GM06990 (cell line): ENCODE results near the gene SEC11C.
"Not testable (repeated sequence)": the region's sequence is repeated elsewhere in the genome, so short reads cannot be mapped to it uniquely, and the experiment has no call there.

Source experiments
- DNase-seq: peaks from one replicate; pipeline ENCODE4 v3.0.0-alpha.2; 2011; ENCODE audit not compliant: insufficient read length; ENCODE audit errors: extremely low read depth
- H3K27me3 ChIP-seq: replicated peaks from 2 replicates; pipeline ENCODE4 v1.6.0; 2011; ENCODE audit warnings: low read length; ENCODE audit not compliant: control insufficient read depth, insufficient read depth
- H3K36me3 ChIP-seq: 2 replicates; pipeline ENCODE4 v1.5.1; 2011; ENCODE audit warnings: low read length; ENCODE audit not compliant: control insufficient read depth, insufficient read depth
- H3K4me3 ChIP-seq: replicated peaks from 2 replicates; pipeline ENCODE4 v1.5.1; 2011; ENCODE audit warnings: low read depth, mild to moderate bottlenecking, control low read depth, low read length
- CTCF ChIP-seq: IDR thresholded peaks from 2 replicates; pipeline ENCODE4 v1.5.1; 2011; ENCODE audit warnings: low read length, control low read depth, mild to moderate bottlenecking, inconsistent platforms; ENCODE audit not compliant: insufficient read depth, poor library complexity, severe bottlenecking

Gene SEC11C

GRCh38 chr18:59141294-59142068 is 1.8 kb downstream of the SEC11C start:
- H3K4me3 ChIP-seq, result peak overlapping the region; percentile 95
- TF ChIP-seq CTCF, result no peak
- H3K27me3 ChIP-seq, result no peaks in the 10 kb centered on the region
- DNase-seq, result no peak
- no peaks in the 10 kb centered on the region; the same call in 1 of the 2 replicates for H3K36me3 ChIP-seq

- peak; percentile 55 for DNase-seq
- no peak for TF ChIP-seq CTCF
- peak overlapping the region; percentile 95 for H3K4me3 ChIP-seq
Observed at GRCh38 chr18:59142274-59142673, 2.6 kb downstream of the SEC11C start.

DNA sequence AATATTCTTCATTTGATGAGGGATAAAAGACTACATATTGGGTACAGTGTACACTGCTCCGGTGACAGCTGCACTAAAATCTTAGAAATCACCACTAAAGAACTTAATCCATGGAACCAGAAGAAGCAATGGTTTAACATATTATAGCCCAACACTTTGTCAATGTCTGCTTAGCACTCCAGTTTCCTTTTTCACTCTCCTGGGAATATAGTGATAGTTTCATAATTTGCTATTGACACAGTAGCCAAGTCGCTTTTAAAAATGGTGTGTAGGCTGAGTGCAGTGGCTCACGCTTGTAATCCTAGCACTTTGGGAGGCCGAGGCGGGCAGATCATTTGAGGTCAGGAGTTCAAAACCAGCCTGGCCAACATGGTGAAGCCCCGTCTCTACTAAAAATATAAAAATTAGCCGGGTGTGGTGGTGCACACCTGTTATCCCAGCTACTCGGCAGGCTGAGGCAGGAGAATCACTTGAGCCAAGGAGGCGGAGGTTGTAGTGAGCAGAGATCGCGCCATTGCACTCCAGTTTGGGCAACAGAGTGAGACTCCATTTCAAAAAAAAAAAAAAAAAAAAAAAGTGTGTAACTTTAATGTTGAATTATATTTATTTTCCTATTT is 3.2 kb downstream of the SEC11C start:
- H3K27me3 ChIP-seq, DNase-seq, H3K36me3 ChIP-seq: not testable (repeated sequence)
- peak overlapping the region; percentile 95 for H3K4me3 ChIP-seq

More at GRCh38 chr18:59142274-59142673, 2.6 kb downstream of the SEC11C start:
- Histone ChIP-seq H3K27me3 (no peaks in the 10 kb centered on the region), H3K36me3 (no peaks in the 10 kb centered on the region; the same call in 1 of the 2 replicates)

GRCh38 chr18:59143441-59143840 is 3.8 kb downstream of the SEC11C start:
- DNase-seq, result peak; percentile 55
- Histone ChIP-seq H3K4me3 (peak overlapping the region; percentile 95), H3K27me3 (no peaks in the 10 kb centered on the region), H3K36me3 (peaks cover 3% of the 10 kb centered on the region)
- TF ChIP-seq CTCF, result no peak

DNA sequence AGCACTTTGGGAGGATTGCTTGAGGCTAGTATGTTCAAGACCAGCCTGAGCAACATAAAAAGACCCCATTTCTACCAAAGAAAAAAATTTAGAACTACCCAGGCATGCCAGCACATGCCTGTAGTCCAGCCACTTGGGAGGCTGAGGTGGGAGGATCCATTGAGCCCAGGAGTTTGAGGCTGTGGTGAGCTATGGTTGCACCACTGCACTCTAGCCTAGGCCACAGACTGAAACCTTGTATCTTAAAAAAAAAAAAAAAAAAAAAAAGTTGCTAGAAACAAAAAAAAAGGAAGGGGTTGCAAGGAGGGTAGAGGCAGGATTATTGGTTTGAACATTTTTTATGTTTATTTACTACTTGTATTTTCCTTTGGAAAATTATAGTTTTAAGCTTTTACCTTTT is 4.8 kb downstream of the SEC11C start:
- Histone ChIP-seq H3K4me3 (no peak overlapping the region; the same call in 1 of the 2 replicates), H3K27me3 (no peaks in the 10 kb centered on the region), H3K36me3 (peaks cover 5% of the 10 kb centered on the region)
- DNase-seq, result no peak
- no peak for TF ChIP-seq CTCF

- no peak for DNase-seq
- TF ChIP-seq CTCF, result no peak
- H3K36me3 ChIP-seq, result peaks cover 5% of the 10 kb centered on the region
- no peak overlapping the region for H3K4me3 ChIP-seq
- H3K27me3 ChIP-seq, result no peaks in the 10 kb centered on the region
Observed at GRCh38 chr18:59145055-59145454, 5.4 kb downstream of the SEC11C start.
